Sigmoid colon (tissue), 4 donors: Measurements from ENCODE around the gene HMGN1.
A peak's percentile ranks its signal among the peaks of the same experiment; 100 is the strongest.

Source experiments
- CTCF ChIP-seq, 4 experiments: fragments of 450-650 bp in 3 of 4; fragments of 200-600 bp in 1 of 4; IDR thresholded peaks; one replicate each; pipeline ENCODE4 v1.5.1; 2016 to 2019; ENCODE audit warnings: antibody characterized with exemption in 4 of 4, mild to moderate bottlenecking in 3 of 4, moderate library complexity in 2 of 4
- EP300 ChIP-seq, 4 donors: sonication (generic); formaldehyde crosslinking; IDR thresholded peaks; one replicate each; pipeline ENCODE4 v1.6.1; 2017; ENCODE audit warnings: antibody characterized with exemption in 4 of 4
- POLR2A ChIP-seq, 2 donors: fragments of 450-650 bp; IDR thresholded peaks; one replicate each; pipeline ENCODE4 v1.6.1; 2016; ENCODE audit warnings: antibody characterized with exemption in 2 of 2, mild to moderate bottlenecking in 2 of 2, moderate library complexity in 2 of 2
- POLR2AphosphoS5 ChIP-seq, 4 donors: sonication (generic); formaldehyde crosslinking; IDR thresholded peaks; one replicate each; pipeline ENCODE4 v1.6.1; 2017; ENCODE audit warnings: antibody characterized with exemption in 4 of 4

DNA sequence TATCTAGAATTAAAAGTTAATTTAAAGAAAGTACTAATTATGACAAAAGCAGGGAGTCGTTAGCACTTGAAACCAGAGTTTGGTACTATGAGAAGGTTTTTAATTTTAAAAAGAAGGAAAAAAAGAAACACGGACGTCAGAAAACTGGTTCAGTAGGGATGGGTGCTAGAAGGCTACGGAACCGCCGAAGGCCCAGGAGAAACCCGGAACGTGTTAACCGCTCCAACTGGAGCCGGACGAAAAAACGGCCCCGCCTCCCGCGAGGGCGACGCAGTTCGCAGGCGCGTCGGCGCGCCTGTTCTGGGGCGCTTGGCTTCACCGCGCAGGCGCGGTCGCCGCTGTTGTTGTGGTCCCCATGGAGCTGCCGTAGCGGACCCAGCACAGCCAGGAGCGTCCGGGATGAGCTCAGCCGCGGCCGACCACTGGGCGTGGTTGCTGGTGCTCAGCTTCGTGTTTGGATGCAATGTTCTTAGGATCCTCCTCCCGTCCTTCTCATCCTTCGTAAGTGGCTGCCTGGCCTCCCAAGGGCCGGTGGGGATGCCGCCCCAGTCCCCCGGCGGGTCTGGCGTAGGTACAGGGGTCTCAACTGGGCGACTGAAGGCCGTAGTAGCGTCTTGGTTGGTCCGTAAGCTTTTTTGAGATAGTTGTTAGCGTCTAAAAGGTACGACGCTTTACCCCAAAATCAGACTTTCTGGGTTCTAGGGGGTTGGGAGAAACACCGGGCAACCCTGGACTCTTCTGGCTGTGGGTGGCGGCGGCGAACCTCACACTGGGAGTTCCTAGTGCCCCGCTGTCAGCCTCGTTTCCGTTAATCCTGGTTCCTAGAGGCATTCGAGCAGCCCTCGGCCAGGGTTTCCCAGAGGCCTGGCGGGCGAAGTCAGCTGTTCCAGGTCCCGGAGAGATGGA lies 31.4 kb upstream of the HMGN1 start:
- TF ChIP-seq CTCF (IDR thresholded peaks at IDR 0.05) (no peak), POLR2A (IDR thresholded peaks at IDR 0.05) (peak; percentile 54 to 82), POLR2AphosphoS5 (IDR thresholded peaks at IDR 0.05) (peak; percentile 85 to 97 (median 92)), EP300 (IDR thresholded peaks at IDR 0.05) (peak in 1 of 4 donors; percentile 50)
